Ishikawa (cell line): Measurements from ENCODE around the gene CTXN1.

ENCODE experiments used
- CEBPB ChIP-seq: IDR thresholded peaks from 2 replicates; pipeline ENCODE4 v1.6.1; 2012
- CREB1 ChIP-seq: IDR thresholded peaks from 2 replicates; pipeline ENCODE4 v1.6.1; 2012; ENCODE audit warnings: low read depth
- EGR1 ChIP-seq: IDR thresholded peaks from 2 replicates; pipeline ENCODE4 v1.6.1; 2012
- EP300 ChIP-seq: IDR thresholded peaks from 2 replicates; pipeline ENCODE4 v1.6.1; 2012; ENCODE audit warnings: borderline replicate concordance
- FOXM1 ChIP-seq: IDR thresholded peaks from 2 replicates; pipeline ENCODE4 v1.6.1; 2012; ENCODE audit warnings: low read depth, borderline replicate concordance
- MAX ChIP-seq: IDR thresholded peaks from 2 replicates; pipeline ENCODE4 v1.6.1; 2012
- NFIC ChIP-seq: IDR thresholded peaks from 2 replicates; pipeline ENCODE4 v1.6.1; 2012
- RAD21 ChIP-seq: IDR thresholded peaks from 2 replicates; pipeline ENCODE4 v1.6.1; 2012; ENCODE audit warnings: low read depth
- REST ChIP-seq: IDR thresholded peaks from 2 replicates; pipeline ENCODE4 v1.6.1; 2012; ENCODE audit warnings: low read depth, mild to moderate bottlenecking
- TAF1 ChIP-seq: IDR thresholded peaks from 2 replicates; pipeline ENCODE4 v1.6.1; 2012; ENCODE audit warnings: low read depth, mild to moderate bottlenecking
- TCF12 ChIP-seq: IDR thresholded peaks from 2 replicates; pipeline ENCODE4 v1.6.1; 2012; ENCODE audit warnings: low read depth
- TEAD4 ChIP-seq: IDR thresholded peaks from 2 replicates; pipeline ENCODE4 v1.6.1; 2012
- USF1 ChIP-seq: IDR thresholded peaks from 2 replicates; pipeline ENCODE4 v1.6.1; 2012
- YY1 ChIP-seq: IDR thresholded peaks from 2 replicates; pipeline ENCODE4 v1.6.1; 2012; ENCODE audit warnings: low read depth
- ZBTB7A ChIP-seq: IDR thresholded peaks from 2 replicates; pipeline ENCODE4 v1.6.1; 2012; ENCODE audit warnings: low read depth

CTXN1 gene

GRCh38 chr19:7879111-7879807, 46.7 kb downstream of the CTXN1 start:
- TF ChIP-seq CEBPB (no peak), CREB1 (no peak), ZBTB7A (no peak), REST (no peak), EP300 (no peak), TCF12 (no peak), NFIC (no peak), USF1 (no peak), TAF1 (no peak), RAD21 (no peak), FOXM1 (no peak)

GRCh38 chr19:7877249-7877836, 48.6 kb downstream of the CTXN1 start:
- TF ChIP-seq REST (no peak), FOXM1 (no peak), CEBPB (no peak), EP300 (no peak), TAF1 (no peak), CREB1 (no peak), NFIC (no peak), RAD21 (no peak), EGR1 (no peak), YY1 (no peak), ZBTB7A (no peak), TCF12 (no peak), USF1 (no peak), TEAD4 (no peak), MAX (no peak)

- TF ChIP-seq ZBTB7A, result no peak
- no peak for TF ChIP-seq CEBPB
- no peak for TF ChIP-seq EGR1
- TF ChIP-seq REST, result no peak
- no peak for TF ChIP-seq RAD21
- TF ChIP-seq TEAD4, result no peak
- no peak for TF ChIP-seq TCF12
- no peak for TF ChIP-seq MAX
- TF ChIP-seq CREB1, result no peak
- TF ChIP-seq TAF1, result no peak
Measured at GRCh38 chr19:7874897-7875273, 51.0 kb downstream of the CTXN1 start.
